Stimulated activated CD4-positive, alpha-beta T cell treated with anti-CD3 and anti-CD28 coated beads, Interleukin-1b, Interleukin-23, amount 100 ng/mL, for 1 hour (primary cell): ENCODE measurements around the gene ATP6V0A4.
"Not testable (repeated sequence)": the region's sequence is repeated elsewhere in the genome, so short reads cannot be mapped to it uniquely, and the experiment has no call there.

Experiments used
- DNase-seq, 2 donors: peaks; one replicate each; pipeline ENCODE4 v3.0.0-alpha.2; 2020; ENCODE audit warnings: low read depth in 2 of 2

The ATP6V0A4 gene

GRCh38 chr7:138797715-138798320 lies at the start of gene ATP6V0A4, which contains the start of gene TMEM213:
TSS of gene ATP6V0A4 (minus strand) at chr7:138798196. CDS start at chr7:138771247, 26,949 bp downstream.
TSS of gene TMEM213 (plus strand) at chr7:138797994. CDS start at chr7:138798105, 111 bp downstream.
- no peak for DNase-seq

DNA sequence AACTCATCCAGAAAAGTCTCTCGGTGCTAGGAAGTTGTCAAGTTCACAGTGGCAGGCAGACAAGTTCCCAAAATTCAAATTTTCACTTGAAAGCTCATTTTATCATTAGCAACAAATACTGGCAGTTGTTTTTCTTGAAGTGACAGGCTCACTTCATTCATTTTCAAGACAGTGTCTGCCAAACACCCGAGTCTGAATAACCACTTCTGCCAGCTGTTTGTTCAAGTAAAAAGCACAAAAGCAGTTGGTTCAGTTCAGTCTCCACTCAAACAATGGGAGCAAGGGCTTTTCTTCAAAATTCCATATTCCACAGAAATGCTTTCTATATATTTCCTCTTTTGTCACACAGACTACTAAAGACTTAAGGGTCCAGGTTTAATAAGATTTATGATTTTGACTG lies 47.7 kb upstream of the ATP6V0A4 start:
- no peak for DNase-seq

GRCh38 chr7:138843632-138844580 lies 45.9 kb upstream of the ATP6V0A4 start:
- no peak for DNase-seq

GRCh38 chr7:138842111-138842510 lies 44.1 kb upstream of the ATP6V0A4 start:
- no peak for DNase-seq

GRCh38 chr7:138838166-138838565 lies 40.2 kb upstream of the ATP6V0A4 start:
- DNase-seq: no peak

- no peak for DNase-seq
Observed at GRCh38 chr7:138837627-138838026, 39.6 kb upstream of the ATP6V0A4 start.

DNA sequence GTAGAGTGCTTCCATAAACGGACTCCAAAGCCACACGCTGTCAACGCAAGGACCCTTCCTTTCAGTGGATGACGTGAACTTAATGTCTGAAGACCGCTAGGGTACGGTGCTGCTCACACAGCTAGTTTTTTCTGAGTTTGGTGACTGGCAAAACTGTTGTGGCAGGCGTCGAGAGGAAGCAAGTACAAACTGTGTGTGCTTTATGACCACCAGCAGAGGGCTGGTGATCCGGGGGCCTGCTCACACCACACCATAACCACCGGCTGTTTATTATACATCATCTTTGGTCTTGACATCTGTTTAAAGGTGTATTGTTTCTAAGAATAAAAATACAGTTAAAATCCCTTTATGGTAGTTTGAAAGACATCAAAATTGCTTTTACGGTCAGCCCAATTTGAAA lies 37.1 kb upstream of the ATP6V0A4 start:
- no peak for DNase-seq

DNA sequence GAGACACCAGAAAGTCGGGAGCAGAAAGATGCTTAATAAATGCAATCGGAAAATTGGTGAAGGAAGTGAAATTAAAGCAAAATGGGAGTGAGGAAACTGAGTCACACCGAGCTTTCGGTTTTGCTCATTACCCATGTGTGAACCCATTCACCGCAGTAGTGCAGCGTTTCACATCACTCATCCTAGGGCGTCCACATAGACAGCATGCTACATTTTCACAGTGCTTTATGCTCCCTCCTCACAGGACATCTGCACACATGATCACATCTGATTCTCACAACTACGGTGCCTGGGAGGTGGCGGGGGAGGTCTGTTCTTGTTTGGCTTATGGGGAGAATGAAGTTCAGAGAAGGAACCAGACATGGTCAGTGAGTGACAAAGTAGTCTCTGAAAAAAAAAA lies 36.6 kb upstream of the ATP6V0A4 start:
- DNase-seq: no peak

DNA sequence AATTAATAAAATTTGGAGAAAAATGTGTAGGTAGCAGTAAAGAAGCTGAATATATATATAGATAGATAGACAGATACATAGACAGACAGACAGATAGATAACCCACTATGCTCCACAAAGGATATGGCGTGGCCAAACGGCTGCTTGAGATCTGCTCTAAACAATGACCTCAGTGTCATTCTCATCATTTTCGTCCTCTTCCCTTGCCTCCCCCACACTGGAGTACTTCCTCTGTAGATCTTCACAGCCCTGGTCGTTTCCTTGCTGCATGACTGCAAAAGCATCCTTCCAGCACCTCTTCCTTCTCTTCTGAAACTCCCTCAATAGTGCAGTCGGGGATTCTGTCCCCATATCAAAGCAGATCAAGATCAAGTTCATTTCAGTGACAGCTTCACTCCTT lies 35.6 kb upstream of the ATP6V0A4 start:
- DNase-seq: no peak

- no peak for DNase-seq
Observed at GRCh38 chr7:138832966-138833365, 35.0 kb upstream of the ATP6V0A4 start.

GRCh38 chr7:138829335-138829734 lies 31.3 kb upstream of the ATP6V0A4 start:
- no peak for DNase-seq

GRCh38 chr7:138828302-138828701 lies 30.3 kb upstream of the ATP6V0A4 start:
- no peak for DNase-seq

- no peak for DNase-seq
Observed at GRCh38 chr7:138825049-138825721, 27.2 kb upstream of the ATP6V0A4 start.

DNA sequence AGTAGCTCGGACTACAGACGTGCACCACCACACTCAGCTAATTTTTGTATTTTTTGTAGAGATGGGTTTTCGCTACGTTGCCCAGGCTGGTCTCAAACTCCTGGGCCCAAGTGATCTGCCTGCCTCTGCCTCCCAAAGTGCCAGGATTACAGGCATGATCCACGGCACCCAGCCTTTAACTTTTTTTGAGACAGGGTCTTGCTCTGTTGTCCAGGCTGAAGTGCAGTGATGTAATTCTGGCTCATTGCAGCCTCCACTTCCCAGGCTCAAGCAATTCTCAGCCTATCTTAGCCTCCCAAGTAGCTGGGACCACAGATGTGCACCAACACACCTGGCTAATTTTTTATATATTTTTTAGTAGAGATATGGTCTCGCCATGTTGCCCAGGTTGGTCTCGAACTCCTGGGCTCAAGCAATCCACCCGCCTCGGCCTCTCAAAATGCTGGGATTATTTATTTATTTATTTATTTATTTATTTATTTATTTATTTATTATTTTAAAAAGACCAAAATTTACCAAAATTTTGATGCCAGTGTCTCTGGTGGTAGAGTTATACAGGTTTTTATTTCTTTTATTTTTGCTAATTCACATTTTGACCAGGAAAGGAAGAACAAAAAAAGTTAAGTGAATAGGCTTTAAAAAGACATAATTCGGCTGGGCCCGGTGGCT lies 25.0 kb upstream of the ATP6V0A4 start:
- DNase-seq: no peak

DNA sequence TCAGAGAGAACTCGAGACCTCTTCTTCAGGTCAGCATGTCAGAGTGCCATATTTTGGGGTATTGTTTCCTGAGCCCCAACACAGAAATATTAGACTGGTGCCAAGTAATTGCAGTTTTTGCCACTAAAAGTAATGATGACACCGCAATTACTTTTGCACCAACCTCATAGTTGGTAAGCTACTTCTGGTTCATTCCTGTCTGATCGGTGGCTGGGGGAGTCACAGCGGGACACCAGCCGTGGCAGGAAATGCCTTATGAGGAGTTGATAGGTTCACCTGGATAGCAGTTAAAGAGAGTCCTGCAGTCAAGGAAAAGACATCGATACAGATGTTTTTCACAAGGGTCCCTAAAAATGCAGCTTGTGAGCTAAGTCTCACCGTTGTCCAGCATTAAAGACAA lies 23.9 kb upstream of the ATP6V0A4 start:
- DNase-seq: no peak

DNA sequence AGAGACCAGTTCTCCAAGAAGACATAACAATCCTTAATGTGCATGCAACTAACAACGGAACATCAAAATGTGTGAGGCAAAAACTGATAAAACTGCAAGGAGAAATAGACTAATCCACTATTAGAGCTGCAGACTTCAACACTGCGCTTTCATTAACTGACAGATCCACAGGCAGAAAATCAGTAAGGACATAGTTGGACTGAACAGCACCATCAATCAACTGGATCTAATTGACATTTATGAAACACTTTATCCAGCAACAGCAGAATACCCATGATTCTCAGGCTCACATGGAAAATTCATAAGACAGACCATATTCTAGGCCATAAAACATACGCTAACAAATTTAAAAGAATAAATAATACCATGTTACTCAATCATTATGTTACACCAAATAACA lies 21.6 kb upstream of the ATP6V0A4 start:
- no peak for DNase-seq

DNA sequence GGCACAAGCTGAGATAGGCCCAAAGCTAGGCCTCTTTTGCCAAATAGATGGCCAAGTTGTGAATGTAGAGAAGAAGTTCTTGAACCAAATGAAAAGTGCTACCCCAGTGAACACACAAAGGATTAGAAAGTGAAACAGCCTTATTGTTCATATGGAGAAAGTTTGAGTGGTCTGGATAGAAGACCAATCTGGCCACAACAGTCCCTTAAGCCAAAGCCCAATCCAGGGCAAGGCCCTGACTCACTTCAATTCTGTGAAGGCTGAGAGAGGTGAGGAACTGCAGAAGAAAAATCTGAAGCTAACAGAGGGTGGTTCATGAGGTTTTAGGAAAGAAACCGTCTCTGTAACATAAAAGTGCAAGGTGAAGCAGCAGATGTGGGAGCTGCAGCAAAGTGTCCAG lies 18.7 kb upstream of the ATP6V0A4 start:
- no peak for DNase-seq

- DNase-seq: no peak
Observed at GRCh38 chr7:138814816-138815332, 16.9 kb upstream of the ATP6V0A4 start.

- no peak for DNase-seq
Observed at GRCh38 chr7:138813945-138814344, 15.9 kb upstream of the ATP6V0A4 start.

DNA sequence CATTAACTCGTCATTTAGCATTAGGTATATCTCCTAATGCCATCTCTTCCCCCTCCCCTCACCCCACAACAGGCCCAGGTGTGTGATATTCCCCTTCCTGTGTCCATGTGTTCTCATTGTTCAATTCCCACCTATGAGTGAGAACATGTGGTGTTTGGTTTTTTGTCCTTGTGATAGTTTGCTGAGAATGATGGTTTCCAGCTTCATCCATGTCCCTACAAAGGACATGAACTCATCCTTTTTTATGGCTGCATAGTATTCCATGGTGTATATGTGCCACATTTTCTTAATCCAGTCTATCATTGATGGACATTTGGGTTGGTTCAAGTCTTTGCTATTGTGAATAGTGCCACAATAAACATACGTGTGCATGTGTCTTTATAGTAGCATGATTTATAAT lies 13.3 kb upstream of the ATP6V0A4 start:
- DNase-seq: not testable (repeated sequence)

DNA sequence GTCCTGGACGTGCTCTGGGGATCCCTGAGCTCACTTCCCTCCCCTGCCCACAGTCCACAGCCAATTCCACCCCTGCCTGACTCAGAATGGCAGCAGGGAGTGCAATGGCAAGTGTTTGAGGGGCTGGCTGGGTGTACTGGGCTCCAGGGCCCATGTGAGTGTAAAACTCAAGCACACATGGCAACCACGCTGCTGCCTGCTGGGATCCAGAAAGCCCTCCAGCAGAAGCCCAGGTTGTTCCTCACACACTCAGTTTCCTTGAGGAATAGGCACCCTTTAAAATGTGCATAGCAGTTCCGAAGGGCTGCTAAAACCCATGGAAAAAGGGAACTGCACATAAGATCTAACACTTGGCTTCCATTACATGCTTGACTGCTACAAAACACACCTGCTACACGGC lies 11.3 kb upstream of the ATP6V0A4 start:
- no peak for DNase-seq

- no peak for DNase-seq
Observed at GRCh38 chr7:138804618-138805017, 6.6 kb upstream of the ATP6V0A4 start.
